ENCODE results near the gene SHROOM3. TPM values are rescaled to one million over a fixed set of nuclear protein-coding genes. Genes with fewer than 3 reads are reported as not detected.

Gene SHROOM3
- total and polyA plus RNA-seq, 2 of the 13 experiments (the other 11 are each of a cell fraction or from before 2014, with no cell fraction given), result 0.01 TPM; not detected in 1

- TF ChIP-seq RERE (CRISPR knock-in tag; IDR thresholded peaks at IDR 0.05; ENCODE audit: low read depth) (no peak), BHLHE40 (IDR thresholded peaks at IDR 0.05; ENCODE audit: low read length) (no peak), ZNF646 (CRISPR knock-in tag; IDR thresholded peaks at IDR 0.05) (no peak), RNF2 (conservative IDR thresholded peaks at IDR 0.05; ENCODE audit: low read depth) (no peak), ETV5 (CRISPR knock-in tag; IDR thresholded peaks at IDR 0.05; ENCODE audit: borderline replicate concordance) (no peak), SOX5 (CRISPR knock-in tag; IDR thresholded peaks at IDR 0.05; ENCODE audit: borderline replicate concordance) (no peak), MZF1 (CRISPR knock-in tag; IDR thresholded peaks at IDR 0.05; ENCODE audit: borderline replicate concordance) (no peak), SNRNP70 (IDR thresholded peaks at IDR 0.05; ENCODE audit: low read depth, low read length) (no peak)
Observed at GRCh38 chr4:76681996-76682395, 247.0 kb downstream of the SHROOM3 start (continued).

Data from HepG2 (cell line).